Ishikawa (cell line): ENCODE results near the gene ZNF805.

ENCODE experiments used
- CEBPB ChIP-seq: IDR thresholded peaks from 2 replicates; pipeline ENCODE4 v1.6.1; 2012
- EGR1 ChIP-seq: IDR thresholded peaks from 2 replicates; pipeline ENCODE4 v1.6.1; 2012
- EP300 ChIP-seq: IDR thresholded peaks from 2 replicates; pipeline ENCODE4 v1.6.1; 2012; ENCODE audit warnings: borderline replicate concordance
- MAX ChIP-seq: IDR thresholded peaks from 2 replicates; pipeline ENCODE4 v1.6.1; 2012
- NFIC ChIP-seq: IDR thresholded peaks from 2 replicates; pipeline ENCODE4 v1.6.1; 2012
- RAD21 ChIP-seq: IDR thresholded peaks from 2 replicates; pipeline ENCODE4 v1.6.1; 2012; ENCODE audit warnings: low read depth
- REST ChIP-seq: IDR thresholded peaks from 2 replicates; pipeline ENCODE4 v1.6.1; 2012; ENCODE audit warnings: low read depth, mild to moderate bottlenecking
- TAF1 ChIP-seq: IDR thresholded peaks from 2 replicates; pipeline ENCODE4 v1.6.1; 2012; ENCODE audit warnings: low read depth, mild to moderate bottlenecking
- TCF12 ChIP-seq: IDR thresholded peaks from 2 replicates; pipeline ENCODE4 v1.6.1; 2012; ENCODE audit warnings: low read depth
- TEAD4 ChIP-seq: IDR thresholded peaks from 2 replicates; pipeline ENCODE4 v1.6.1; 2012
- USF1 ChIP-seq: IDR thresholded peaks from 2 replicates; pipeline ENCODE4 v1.6.1; 2012
- YY1 ChIP-seq: IDR thresholded peaks from 2 replicates; pipeline ENCODE4 v1.6.1; 2012; ENCODE audit warnings: low read depth
- ZBTB7A ChIP-seq: IDR thresholded peaks from 2 replicates; pipeline ENCODE4 v1.6.1; 2012; ENCODE audit warnings: low read depth

GRCh38 chr19:57276430-57276829, 36.0 kb downstream of the ZNF805 start:
- TF ChIP-seq REST (no peak), TAF1 (no peak), RAD21 (no peak), USF1 (no peak), YY1 (no peak), EP300 (no peak), EGR1 (no peak), TCF12 (no peak), ZBTB7A (no peak), CEBPB (no peak), NFIC (no peak), MAX (no peak), TEAD4 (no peak)
